Measurements from ENCODE around the gene STAT3.
A peak's percentile ranks its signal among the peaks of the same experiment; 100 is the strongest.
"Not testable (repeated sequence)": the region's sequence is repeated elsewhere in the genome, so short reads cannot be mapped to it uniquely, and the experiment has no call there.

STAT3 gene

GRCh38 chr17:42274812-42275526 lies 113.3 kb downstream of the STAT3 start:
- no peak for FAIRE-seq

GRCh38 chr17:42274253-42274542 lies 114.0 kb downstream of the STAT3 start:
- no peak for FAIRE-seq

GRCh38 chr17:42273474-42274252 lies 114.6 kb downstream of the STAT3 start:
- FAIRE-seq: peak; percentile 23

- no peak for FAIRE-seq
Observed at GRCh38 chr17:42272162-42272907, 115.9 kb downstream of the STAT3 start.

- FAIRE-seq: no peak
Observed at GRCh38 chr17:42271779-42272035, 116.5 kb downstream of the STAT3 start.

- no peak for FAIRE-seq
Observed at GRCh38 chr17:42271006-42271778, 117.0 kb downstream of the STAT3 start.

GRCh38 chr17:42270596-42270995 lies 117.6 kb downstream of the STAT3 start:
- FAIRE-seq: no peak

- FAIRE-seq: no peak
Observed at GRCh38 chr17:42270170-42270535, 118.1 kb downstream of the STAT3 start.

- FAIRE-seq: peak; percentile 27
Observed at GRCh38 chr17:42268236-42268635, 120.0 kb downstream of the STAT3 start.

GRCh38 chr17:42266918-42267766 lies 121.1 kb downstream of the STAT3 start:
- FAIRE-seq: peak; percentile 69

GRCh38 chr17:42266462-42266861 lies 121.8 kb downstream of the STAT3 start:
- FAIRE-seq: no peak

GRCh38 chr17:42264366-42264765 lies 123.9 kb downstream of the STAT3 start:
- FAIRE-seq: not testable (repeated sequence)
